HEK293 (cell line): ENCODE measurements around the gene CCL2.

Source experiments
- CTCF ChIA-PET: fragments of 350-600 bp; formaldehyde crosslinking; extraction: SDS; loops from one replicate; lab custom pipeline; 2021; ENCODE audit warnings: antibody characterized with exemption; lab: Yijun Ruan, JAX
- POLR2A ChIA-PET: fragments of 300-600 bp; formaldehyde crosslinking; extraction: SDS; loops from one replicate; lab custom pipeline; 2020; ENCODE audit warnings: antibody characterized with exemption, inconsistent platforms; lab: Yijun Ruan, JAX
- H3K27ac ChIP-seq: fragments of 200-500 bp; sonication (Bioruptor generic); 2 replicates; pipeline ENCODE4 v1.5.1; 2014; ENCODE audit warnings: low read depth, low read length, control low read depth, inconsistent platforms; ENCODE audit errors: extremely low read depth
- H3K36me3 ChIP-seq, 2 experiments: fragments of 200-500 bp in 1 of 2; sonication (Bioruptor generic) in 1 of 2; 1 replicate in 1 of 2; 2 replicates in 1 of 2; pipeline ENCODE4 v1.5.1; 2014 to 2017; ENCODE audit warnings: inconsistent platforms in 2 of 2, low read length in 2 of 2; ENCODE audit not compliant: control insufficient read depth in 2 of 2, insufficient read depth in 1 of 2
- H3K4me1 ChIP-seq: fragments of 200-500 bp; sonication (Bioruptor generic); 2 replicates; pipeline ENCODE4 v1.5.1; 2014; ENCODE audit warnings: mild to moderate bottlenecking, low read length, inconsistent platforms; ENCODE audit not compliant: control insufficient read depth, insufficient read depth
- H3K4me3 ChIP-seq: 2 replicates; pipeline ENCODE4 v1.5.1; 2011; ENCODE audit warnings: low read depth, mild to moderate bottlenecking, control low read depth, low read length, moderate library complexity
- H3K9me3 ChIP-seq: fragments of 200-500 bp; sonication (Bioruptor generic); 2 replicates; pipeline ENCODE4 v1.5.1; 2014; ENCODE audit warnings: low read depth, low read length, inconsistent platforms; ENCODE audit not compliant: control insufficient read depth, insufficient read depth
- HOXA7 ChIP-seq: sonication (generic); formaldehyde crosslinking; IDR thresholded peaks from 2 replicates; pipeline ENCODE4 v1.8.1; 2022; ENCODE audit warnings: missing genetic modification reagents, borderline replicate concordance
- OVOL3 ChIP-seq: fragments of 450-650 bp; formaldehyde crosslinking; IDR thresholded peaks from 2 replicates; pipeline ENCODE4 v1.5.1; 2016; ENCODE audit warnings: missing biosample characterization, missing genetic modification characterization
- PRDM6 ChIP-seq: fragments of 450-650 bp; formaldehyde crosslinking; IDR thresholded peaks from 2 replicates; pipeline ENCODE4 v1.5.1; 2017; ENCODE audit warnings: missing biosample characterization, missing genetic modification characterization
- SP3 ChIP-seq: fragments of 450-650 bp; formaldehyde crosslinking; IDR thresholded peaks from 2 replicates; pipeline ENCODE4 v1.5.1; 2016; ENCODE audit warnings: missing biosample characterization, missing genetic modification characterization
- ZBTB11 ChIP-seq: fragments of 450-650 bp; formaldehyde crosslinking; conservative IDR thresholded peaks from 2 replicates; pipeline ENCODE4 v1.5.1; 2016; ENCODE audit warnings: low read depth, missing biosample characterization, missing genetic modification characterization
- ZBTB20 ChIP-seq: fragments of 450-650 bp; formaldehyde crosslinking; IDR thresholded peaks from 2 replicates; pipeline ENCODE4 v1.5.1; 2016; ENCODE audit warnings: missing biosample characterization, missing genetic modification characterization
- ZNF350 ChIP-seq: fragments of 450-650 bp; formaldehyde crosslinking; IDR thresholded peaks from 2 replicates; pipeline ENCODE4 v1.5.0; 2017; ENCODE audit warnings: missing biosample characterization, mild to moderate bottlenecking, missing genetic modification characterization
- ZNF391 ChIP-seq: fragments of 450-650 bp; formaldehyde crosslinking; IDR thresholded peaks from 2 replicates; pipeline ENCODE4 v1.5.1; 2016; ENCODE audit warnings: low read depth, missing biosample characterization, missing genetic modification characterization, borderline replicate concordance
- ZNF621 ChIP-seq: fragments of 450-650 bp; formaldehyde crosslinking; IDR thresholded peaks from 2 replicates; pipeline ENCODE4 v1.5.1; 2017; ENCODE audit warnings: missing biosample characterization, missing genetic modification characterization
- ZNF664 ChIP-seq: fragments of 450-650 bp; formaldehyde crosslinking; IDR thresholded peaks from 2 replicates; pipeline ENCODE4 v1.5.1; 2016; ENCODE audit warnings: missing biosample characterization, missing genetic modification characterization
- ZNF776 ChIP-seq: fragments of 450-650 bp; formaldehyde crosslinking; IDR thresholded peaks from 2 replicates; pipeline ENCODE4 v1.5.0; 2017; ENCODE audit warnings: missing biosample characterization, missing genetic modification characterization, borderline replicate concordance
- ZNF791 ChIP-seq: fragments of 450-650 bp; formaldehyde crosslinking; IDR thresholded peaks from 2 replicates; pipeline ENCODE4 v1.5.1; 2016; ENCODE audit warnings: missing biosample characterization, missing genetic modification characterization
- TF ChIP-seq, protein P1 (sequence below): fragments of 450-650 bp; formaldehyde crosslinking; IDR thresholded peaks from 2 replicates; pipeline ENCODE4 v1.5.1; 2016; ENCODE audit warnings: missing biosample characterization, missing genetic modification characterization, borderline replicate concordance
- TF ChIP-seq, protein P2 (sequence below): fragments of 450-650 bp; formaldehyde crosslinking; IDR thresholded peaks from 2 replicates; pipeline ENCODE4 v1.5.1; 2016; ENCODE audit warnings: missing biosample characterization, missing genetic modification characterization

CCL2 gene

GRCh38 chr17:34237458-34237857, 17.6 kb upstream of the CCL2 start (continued):
- TF ChIP-seq PRDM6 (no peak), ZNF391 (tag by site-specific recombination) (no peak)

- Histone ChIP-seq H3K27ac (no peak overlapping the region), H3K4me3 (no peak overlapping the region), H3K36me3 (no peaks in the 10 kb centered on the region), H3K4me1 (no peaks in the 10 kb centered on the region), H3K9me3 (no peaks in the 10 kb centered on the region)
- CTCF ChIA-PET, result interaction anchor here (2.2 kb wide), 1 partner anchor 120 kb away, joined by 8 read pairs; no protein-coding TSS in a partner anchor
- POLR2A ChIA-PET, result no interaction called here
- no peak for TF ChIP-seq SP3 (tag by site-specific recombination)
- no peak for TF ChIP-seq HOXA7 (CRISPR knock-in tag)
- TF ChIP-seq ZNF776 (tag by site-specific recombination), result no peak
- TF ChIP-seq, protein P1, sequence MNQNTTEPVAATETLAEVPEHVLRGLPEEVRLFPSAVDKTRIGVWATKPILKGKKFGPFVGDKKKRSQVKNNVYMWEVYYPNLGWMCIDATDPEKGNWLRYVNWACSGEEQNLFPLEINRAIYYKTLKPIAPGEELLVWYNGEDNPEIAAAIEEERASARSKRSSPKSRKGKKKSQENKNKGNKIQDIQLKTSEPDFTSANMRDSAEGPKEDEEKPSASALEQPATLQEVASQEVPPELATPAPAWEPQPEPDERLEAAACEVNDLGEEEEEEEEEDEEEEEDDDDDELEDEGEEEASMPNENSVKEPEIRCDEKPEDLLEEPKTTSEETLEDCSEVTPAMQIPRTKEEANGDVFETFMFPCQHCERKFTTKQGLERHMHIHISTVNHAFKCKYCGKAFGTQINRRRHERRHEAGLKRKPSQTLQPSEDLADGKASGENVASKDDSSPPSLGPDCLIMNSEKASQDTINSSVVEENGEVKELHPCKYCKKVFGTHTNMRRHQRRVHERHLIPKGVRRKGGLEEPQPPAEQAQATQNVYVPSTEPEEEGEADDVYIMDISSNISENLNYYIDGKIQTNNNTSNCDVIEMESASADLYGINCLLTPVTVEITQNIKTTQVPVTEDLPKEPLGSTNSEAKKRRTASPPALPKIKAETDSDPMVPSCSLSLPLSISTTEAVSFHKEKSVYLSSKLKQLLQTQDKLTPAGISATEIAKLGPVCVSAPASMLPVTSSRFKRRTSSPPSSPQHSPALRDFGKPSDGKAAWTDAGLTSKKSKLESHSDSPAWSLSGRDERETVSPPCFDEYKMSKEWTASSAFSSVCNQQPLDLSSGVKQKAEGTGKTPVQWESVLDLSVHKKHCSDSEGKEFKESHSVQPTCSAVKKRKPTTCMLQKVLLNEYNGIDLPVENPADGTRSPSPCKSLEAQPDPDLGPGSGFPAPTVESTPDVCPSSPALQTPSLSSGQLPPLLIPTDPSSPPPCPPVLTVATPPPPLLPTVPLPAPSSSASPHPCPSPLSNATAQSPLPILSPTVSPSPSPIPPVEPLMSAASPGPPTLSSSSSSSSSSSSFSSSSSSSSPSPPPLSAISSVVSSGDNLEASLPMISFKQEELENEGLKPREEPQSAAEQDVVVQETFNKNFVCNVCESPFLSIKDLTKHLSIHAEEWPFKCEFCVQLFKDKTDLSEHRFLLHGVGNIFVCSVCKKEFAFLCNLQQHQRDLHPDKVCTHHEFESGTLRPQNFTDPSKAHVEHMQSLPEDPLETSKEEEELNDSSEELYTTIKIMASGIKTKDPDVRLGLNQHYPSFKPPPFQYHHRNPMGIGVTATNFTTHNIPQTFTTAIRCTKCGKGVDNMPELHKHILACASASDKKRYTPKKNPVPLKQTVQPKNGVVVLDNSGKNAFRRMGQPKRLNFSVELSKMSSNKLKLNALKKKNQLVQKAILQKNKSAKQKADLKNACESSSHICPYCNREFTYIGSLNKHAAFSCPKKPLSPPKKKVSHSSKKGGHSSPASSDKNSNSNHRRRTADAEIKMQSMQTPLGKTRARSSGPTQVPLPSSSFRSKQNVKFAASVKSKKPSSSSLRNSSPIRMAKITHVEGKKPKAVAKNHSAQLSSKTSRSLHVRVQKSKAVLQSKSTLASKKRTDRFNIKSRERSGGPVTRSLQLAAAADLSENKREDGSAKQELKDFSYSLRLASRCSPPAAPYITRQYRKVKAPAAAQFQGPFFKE (tag by site-specific recombination), result no peak
- TF ChIP-seq ZNF791 (tag by site-specific recombination), result no peak
- TF ChIP-seq ZBTB11 (tag by site-specific recombination), result no peak
- TF ChIP-seq ZNF350, result no peak
- TF ChIP-seq OVOL3 (tag by site-specific recombination), result no peak
- no peak for TF ChIP-seq ZNF621 (tag by site-specific recombination)
- TF ChIP-seq ZBTB20 (tag by site-specific recombination), result no peak
- TF ChIP-seq, protein P2, sequence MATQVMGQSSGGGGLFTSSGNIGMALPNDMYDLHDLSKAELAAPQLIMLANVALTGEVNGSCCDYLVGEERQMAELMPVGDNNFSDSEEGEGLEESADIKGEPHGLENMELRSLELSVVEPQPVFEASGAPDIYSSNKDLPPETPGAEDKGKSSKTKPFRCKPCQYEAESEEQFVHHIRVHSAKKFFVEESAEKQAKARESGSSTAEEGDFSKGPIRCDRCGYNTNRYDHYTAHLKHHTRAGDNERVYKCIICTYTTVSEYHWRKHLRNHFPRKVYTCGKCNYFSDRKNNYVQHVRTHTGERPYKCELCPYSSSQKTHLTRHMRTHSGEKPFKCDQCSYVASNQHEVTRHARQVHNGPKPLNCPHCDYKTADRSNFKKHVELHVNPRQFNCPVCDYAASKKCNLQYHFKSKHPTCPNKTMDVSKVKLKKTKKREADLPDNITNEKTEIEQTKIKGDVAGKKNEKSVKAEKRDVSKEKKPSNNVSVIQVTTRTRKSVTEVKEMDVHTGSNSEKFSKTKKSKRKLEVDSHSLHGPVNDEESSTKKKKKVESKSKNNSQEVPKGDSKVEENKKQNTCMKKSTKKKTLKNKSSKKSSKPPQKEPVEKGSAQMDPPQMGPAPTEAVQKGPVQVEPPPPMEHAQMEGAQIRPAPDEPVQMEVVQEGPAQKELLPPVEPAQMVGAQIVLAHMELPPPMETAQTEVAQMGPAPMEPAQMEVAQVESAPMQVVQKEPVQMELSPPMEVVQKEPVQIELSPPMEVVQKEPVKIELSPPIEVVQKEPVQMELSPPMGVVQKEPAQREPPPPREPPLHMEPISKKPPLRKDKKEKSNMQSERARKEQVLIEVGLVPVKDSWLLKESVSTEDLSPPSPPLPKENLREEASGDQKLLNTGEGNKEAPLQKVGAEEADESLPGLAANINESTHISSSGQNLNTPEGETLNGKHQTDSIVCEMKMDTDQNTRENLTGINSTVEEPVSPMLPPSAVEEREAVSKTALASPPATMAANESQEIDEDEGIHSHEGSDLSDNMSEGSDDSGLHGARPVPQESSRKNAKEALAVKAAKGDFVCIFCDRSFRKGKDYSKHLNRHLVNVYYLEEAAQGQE (tag by site-specific recombination), result no peak
- TF ChIP-seq ZNF664 (tag by site-specific recombination), result no peak
These were observed 14.0 kb upstream of the CCL2 start for GRCh38 chr17:34241062-34241461.
